ELR (cell line): Measurements from ENCODE around the gene TNFRSF14.
"Not testable (repeated sequence)": the region's sequence is repeated elsewhere in the genome, so short reads cannot be mapped to it uniquely, and the experiment has no call there.

Experiments
- DNase-seq: peaks from one replicate; pipeline ENCODE4 v3.0.0-alpha.2; 2015; ENCODE audit warnings: low read depth

TNFRSF14 gene

DNA sequence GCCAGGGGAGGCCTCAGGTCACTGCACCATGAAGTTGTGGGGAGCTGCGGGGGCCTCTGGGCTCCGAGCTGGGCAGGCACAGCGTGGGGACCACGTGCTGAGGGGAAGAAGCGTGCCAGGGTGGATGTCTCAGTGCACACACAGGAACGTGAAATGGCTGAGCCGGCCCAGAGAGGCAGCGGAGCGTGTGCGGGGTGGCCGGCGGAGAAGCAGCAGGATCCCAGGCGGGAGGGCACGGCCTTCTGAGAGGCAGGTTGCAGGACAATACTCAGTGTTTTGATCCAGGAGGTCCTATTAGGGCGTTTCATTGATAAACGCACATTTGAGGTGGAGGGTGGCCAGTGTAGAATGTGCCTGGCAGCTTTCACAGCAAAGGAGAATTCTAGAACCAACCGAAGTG lies 12.9 kb downstream of the TNFRSF14 start:
- no peak for DNase-seq

DNA sequence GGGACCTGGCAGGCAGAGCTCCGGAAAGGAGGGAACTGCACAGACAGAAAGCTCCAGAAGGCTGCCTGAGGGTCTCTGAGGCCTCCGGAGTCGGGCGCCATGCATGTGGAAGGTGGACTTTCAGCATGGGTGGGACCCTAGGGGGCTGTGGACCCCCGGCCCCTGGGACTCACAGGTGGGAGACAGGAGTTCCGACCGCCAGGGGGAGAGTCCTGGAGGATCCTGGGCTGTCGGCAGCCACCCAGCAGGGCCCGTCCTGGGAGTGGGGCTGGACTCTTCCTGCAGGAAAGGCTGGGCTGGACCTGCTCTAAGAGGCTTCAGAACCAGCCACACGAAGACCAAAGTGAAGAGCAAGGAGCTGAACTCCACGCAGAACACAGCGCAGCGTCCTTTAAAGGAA lies 13.5 kb downstream of the TNFRSF14 start:
- DNase-seq, result not testable (repeated sequence)

GRCh38 chr1:2570332-2570731 lies 14.2 kb downstream of the TNFRSF14 start:
- DNase-seq, result no peak

- DNase-seq, result no peak
Observed at GRCh38 chr1:2571348-2571747, 15.2 kb downstream of the TNFRSF14 start.

DNA sequence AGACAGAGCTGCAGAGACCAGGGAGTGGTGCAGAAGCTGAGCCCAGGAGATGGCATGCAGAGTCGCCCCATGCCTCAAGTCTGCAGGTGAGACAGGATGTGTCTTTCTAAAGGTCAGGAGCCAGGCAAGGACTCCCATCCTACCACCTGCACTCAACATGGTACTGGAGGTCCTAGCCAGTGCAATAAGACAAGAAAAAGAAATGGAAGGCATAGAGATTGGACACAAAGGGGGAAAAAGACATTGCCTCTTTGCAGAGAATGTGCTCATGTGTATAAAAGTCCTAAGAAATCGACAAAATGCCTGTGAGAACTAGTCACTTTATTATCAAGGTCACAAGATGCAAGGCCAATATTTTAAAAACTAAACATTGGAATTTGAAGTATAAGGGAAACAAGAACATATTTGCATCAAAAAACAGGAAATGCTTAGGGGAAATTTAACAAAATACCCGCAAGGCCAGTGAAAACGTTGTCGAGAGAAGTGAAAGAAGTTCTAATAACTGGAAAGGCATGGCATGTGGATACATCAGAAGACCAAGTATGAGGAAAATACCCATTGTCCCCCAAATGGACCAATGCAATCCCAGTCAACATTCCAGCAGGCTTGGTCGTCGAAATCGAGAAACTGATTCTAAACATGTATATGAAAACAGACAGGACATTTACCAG lies 17.2 kb downstream of the TNFRSF14 start:
- DNase-seq, result no peak

- DNase-seq, result peak; percentile 39
Observed at GRCh38 chr1:2574350-2574749, 18.2 kb downstream of the TNFRSF14 start.

GRCh38 chr1:2575801-2576663 lies 19.9 kb downstream of the TNFRSF14 start:
- DNase-seq, result no peak

GRCh38 chr1:2577565-2578075 lies 21.4 kb downstream of the TNFRSF14 start:
- DNase-seq, result not testable (repeated sequence)

- DNase-seq, result no peak
Observed at GRCh38 chr1:2578758-2579118, 22.6 kb downstream of the TNFRSF14 start.

DNA sequence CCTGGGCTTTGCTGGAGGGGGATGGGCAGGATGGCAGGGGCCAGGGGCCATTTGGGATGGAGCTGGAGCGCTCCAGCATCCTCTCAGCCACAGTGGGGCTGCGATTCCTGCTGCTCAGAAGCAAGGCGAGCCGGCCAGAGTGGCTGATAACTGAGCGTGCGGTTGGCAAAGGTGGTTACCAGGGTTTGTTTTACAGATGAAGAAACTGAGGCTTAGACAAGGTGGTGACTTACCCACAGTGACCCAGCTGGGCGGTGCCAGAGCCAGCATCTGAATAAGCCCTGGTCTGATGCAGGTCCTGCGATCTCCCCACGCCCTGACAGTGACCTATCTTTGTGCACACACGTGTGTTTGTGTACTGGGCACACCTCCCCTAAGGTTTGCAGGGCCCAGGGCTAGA lies 24.5 kb downstream of the TNFRSF14 start:
- no peak for DNase-seq

DNA sequence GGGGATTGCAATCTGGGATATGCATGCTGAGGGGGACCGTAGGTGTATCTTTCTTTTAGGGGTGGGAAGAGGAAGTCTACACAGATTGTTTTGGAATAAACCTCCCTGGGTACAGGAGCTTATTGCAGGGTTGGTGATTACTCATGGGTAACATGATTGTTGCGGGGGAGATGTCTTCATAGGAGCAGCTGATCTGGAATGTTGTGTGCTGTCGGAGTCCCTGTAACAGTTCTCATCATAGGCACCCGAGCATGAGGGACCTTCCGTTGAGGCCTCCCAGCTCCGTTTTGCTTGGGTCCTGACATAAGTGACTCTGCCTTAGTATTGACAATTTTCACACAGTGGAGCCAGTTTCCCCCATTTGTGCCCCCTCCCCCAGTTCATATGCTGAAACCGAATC lies 26.2 kb downstream of the TNFRSF14 start:
- no peak for DNase-seq

- no peak for DNase-seq
Observed at GRCh38 chr1:2583331-2583791, 27.2 kb downstream of the TNFRSF14 start.

DNA sequence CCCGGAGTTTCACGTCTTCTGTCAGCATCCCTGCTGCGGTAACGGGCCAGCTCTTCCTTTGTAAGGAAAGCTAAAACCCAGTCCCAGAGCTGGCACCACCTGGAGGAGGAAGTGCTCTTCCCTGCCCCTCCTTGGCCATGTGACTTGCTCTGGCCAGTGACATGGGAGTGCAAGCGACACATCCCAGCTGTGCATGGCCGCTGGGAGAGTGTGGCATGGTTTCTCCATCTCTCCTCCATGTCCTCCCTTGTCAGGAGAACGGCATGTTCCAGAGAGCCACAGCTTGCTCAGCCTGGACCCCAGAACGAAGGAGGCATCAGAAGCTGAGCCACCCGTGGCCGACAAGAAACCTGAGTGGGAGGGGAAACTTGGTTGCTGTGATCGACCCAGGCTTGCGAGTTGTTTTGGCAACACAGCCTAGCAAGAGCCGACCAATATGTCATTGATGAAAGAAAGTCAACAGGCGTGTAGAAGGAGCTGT lies 27.7 kb downstream of the TNFRSF14 start:
- DNase-seq, result no peak

- DNase-seq, result no peak
Observed at GRCh38 chr1:2584686-2585317, 28.6 kb downstream of the TNFRSF14 start.

DNA sequence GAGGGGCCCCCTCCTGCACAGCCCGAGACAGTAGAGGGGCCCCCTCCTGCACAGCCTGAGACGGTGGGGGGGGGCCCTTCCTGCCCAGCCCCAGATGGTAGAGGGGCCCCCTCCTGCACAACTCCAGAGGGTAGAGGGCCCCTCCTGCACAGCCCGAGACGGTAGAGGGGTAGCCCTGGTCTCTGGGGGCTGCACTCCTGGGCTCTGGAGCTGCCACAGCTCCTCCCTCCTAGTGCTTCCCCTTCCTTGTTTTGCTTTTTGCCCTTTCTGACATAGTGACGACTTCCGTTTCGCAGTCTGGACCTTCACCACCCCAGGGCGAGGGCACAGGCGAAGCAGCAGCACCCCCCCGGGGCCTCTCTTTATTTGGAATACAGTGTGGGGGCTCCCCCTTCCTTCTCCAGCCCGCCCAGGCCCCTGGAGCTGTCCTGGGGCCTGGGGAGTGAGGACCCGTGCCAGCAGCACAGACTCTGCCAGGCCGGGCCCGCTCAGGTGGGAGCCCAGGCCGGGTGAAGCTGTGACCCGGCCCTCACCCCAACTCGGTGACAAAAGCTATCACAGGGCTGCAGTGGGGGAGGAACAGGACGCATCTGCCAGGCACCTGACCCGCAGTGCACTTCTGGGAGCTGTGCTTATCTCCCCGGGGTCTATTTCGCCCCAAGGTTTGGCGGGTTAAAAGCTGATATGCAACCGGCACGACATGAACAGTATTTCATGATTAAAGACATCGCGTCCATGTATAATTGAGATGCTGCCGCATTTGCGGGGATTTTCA lies 29.3 kb downstream of the TNFRSF14 start:
- DNase-seq, result peak; percentile 55

- DNase-seq, result peak; percentile 97
Observed at GRCh38 chr1:2586154-2587070, 30.2 kb downstream of the TNFRSF14 start, which contains the start of gene PRXL2B. PRXL2B (plus strand) TSS chr1:2586777; CDS start chr1:2586886, 109 bp downstream.

- DNase-seq, result peak; percentile 34
Observed at GRCh38 chr1:2587071-2587859, 31.1 kb downstream of the TNFRSF14 start.

DNA sequence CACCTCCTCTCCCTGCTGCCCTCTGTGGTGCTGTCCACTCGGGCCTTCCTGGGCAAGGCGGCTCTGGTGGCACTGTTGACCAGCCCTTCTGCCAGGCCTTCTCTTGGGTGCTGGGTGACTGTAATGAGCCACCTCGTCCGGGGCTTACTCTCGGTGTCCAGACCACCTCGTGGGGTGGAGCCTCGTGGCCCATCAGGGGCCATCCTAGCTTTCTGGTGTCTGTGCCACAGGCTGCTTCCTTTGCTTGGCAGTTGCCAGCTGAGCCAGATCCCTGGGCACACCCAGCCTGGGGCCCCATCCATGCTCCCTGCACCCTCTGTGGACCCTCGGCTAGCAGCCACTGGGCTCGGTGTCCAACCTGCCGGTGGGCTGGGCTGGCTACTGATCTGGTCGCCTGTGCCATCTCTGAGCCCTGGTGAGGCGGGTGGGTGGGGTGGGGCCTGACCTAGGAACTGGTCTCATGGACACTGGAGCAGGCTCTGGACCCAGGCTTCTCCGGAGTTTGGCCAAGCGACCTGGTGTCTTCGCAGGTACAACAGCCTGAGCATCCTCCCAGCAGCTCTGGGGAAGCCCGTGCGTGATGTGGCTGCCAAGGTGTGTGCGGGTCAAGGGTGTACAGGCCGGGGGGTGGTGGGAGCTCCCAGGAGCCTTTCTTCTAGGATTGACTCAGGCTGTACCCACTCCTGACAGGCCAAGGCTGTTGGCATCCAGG lies 31.8 kb downstream of the TNFRSF14 start:
- DNase-seq, result no peak
